Measurements from ENCODE around the gene CHMP6.

CHMP6 gene

GRCh38 chr17:80977172-80977571, 14.5 kb upstream of the CHMP6 start:
- no peak overlapping the region for H3K4me3 ChIP-seq (ENCODE audit: low read depth, low read length)
- DNase-seq (ENCODE audit: low read depth) = no peak
- no peak for TF ChIP-seq MYC (IDR thresholded peaks at IDR 0.05; ENCODE audit: low read depth, low read length)
- TF ChIP-seq POLR2A (IDR thresholded peaks at IDR 0.05; ENCODE audit: extremely low read depth, insufficient read length) = no peak
- TF ChIP-seq CTCF (IDR thresholded peaks at IDR 0.05; ENCODE audit: low read depth, low read length) = no peak
- no peak for TF ChIP-seq MAX (IDR thresholded peaks at IDR 0.05; ENCODE audit: low read depth, low read length)

DNA sequence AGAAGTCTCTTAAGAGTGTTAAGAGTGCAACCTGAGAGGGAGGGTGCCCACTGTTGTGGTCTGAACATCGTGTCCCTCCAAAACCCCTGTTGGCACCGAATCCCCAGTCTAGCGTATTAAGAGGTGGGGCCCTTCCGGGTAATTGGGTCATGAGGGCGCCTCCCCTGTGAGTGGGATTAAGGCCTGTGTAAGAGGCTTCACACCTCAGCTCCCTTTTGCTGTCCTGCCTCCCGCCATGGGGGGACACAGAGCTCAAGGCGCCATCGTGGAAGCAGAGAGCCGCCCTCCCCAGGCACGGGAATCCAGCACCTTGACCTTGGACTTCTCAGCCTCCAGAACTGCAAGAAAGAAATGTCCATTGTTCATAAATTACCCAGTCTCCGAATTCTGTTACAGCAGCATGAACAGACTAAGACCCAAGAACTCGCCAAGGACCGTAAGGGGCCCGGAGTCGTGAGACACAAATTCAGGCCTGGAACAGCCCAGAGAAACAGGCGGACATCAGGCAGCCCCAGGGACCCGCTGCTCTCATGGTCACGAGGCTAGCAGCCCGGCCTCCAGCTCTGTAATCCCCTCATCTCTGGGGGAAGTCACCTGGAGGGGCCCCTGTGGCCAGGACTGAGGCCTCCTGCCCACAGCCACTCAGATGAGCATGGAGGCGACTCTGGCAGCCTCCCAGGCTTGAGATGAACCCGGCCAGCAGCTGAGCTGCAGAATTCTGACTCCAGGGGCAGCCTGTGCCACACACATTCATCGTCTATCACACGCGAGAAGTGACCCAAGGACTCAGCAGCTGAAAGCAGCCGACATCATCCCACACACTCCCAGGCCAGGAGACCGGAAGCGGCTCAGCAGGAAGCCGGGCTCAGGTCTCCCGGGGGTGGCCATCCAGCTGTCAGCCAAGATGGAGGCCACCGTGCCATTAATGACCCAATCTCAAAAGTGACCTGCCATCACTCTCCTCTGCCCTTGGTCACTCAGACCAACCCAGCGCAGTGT, 12.8 kb upstream of the CHMP6 start:
- no peak for DNase-seq (ENCODE audit: low read depth)
- no peak overlapping the region for H3K4me3 ChIP-seq (ENCODE audit: low read depth, low read length)

GRCh38 chr17:80979547-80980378, 11.9 kb upstream of the CHMP6 start:
- no peak overlapping the region for H3K4me3 ChIP-seq (ENCODE audit: low read depth, low read length)
- TF ChIP-seq MYC (IDR thresholded peaks at IDR 0.05; ENCODE audit: low read depth, low read length) = no peak
- no peak for TF ChIP-seq CTCF (IDR thresholded peaks at IDR 0.05; ENCODE audit: low read depth, low read length)
- no peak for TF ChIP-seq POLR2A (IDR thresholded peaks at IDR 0.05; ENCODE audit: extremely low read depth, insufficient read length)
- no peak for TF ChIP-seq MAX (IDR thresholded peaks at IDR 0.05; ENCODE audit: low read depth, low read length)
- no peak for DNase-seq (ENCODE audit: low read depth)

More for the DNA sequence above, 12.8 kb upstream of the CHMP6 start:
- TF ChIP-seq POLR2A (IDR thresholded peaks at IDR 0.05; ENCODE audit: extremely low read depth, insufficient read length) = no peak
- no peak for TF ChIP-seq MYC (IDR thresholded peaks at IDR 0.05; ENCODE audit: low read depth, low read length)
- TF ChIP-seq MAX (IDR thresholded peaks at IDR 0.05; ENCODE audit: low read depth, low read length) = no peak
- TF ChIP-seq CTCF (IDR thresholded peaks at IDR 0.05; ENCODE audit: low read depth, low read length) = no peak

DNA sequence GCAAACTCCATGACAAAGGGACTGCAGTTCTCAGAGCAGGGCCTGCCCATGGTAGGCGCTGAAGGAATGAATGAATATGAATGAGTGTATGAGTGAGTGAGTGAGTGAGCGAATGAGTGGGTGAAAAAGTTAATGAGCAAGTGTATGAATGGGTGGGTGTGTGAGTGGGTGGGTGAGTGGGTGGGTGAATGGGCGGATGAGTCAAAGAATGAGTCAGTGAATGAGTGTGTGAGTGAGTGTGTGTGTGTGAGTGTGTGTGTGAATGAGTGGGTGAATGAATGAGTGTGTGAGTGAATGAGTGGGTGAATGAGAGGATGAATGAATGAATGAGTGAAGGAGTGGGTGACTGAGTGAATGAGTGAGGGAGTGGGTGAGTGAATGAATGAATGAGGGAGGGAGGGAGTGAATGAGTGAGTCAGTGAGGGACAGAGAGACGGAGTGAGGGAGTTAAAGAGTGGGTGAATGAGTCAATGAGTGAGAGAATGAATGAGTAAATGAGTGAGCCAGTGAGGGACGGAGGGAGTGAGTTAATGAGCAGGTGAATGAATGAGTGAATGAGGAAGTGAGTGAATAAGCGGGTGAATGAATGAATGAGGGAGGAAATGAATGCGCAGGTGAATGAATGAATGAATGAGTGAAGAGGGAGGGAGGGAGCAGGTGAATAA, 11.1 kb upstream of the CHMP6 start:
- no peak for TF ChIP-seq POLR2A (IDR thresholded peaks at IDR 0.05; ENCODE audit: extremely low read depth, insufficient read length)
- TF ChIP-seq MAX (IDR thresholded peaks at IDR 0.05; ENCODE audit: low read depth, low read length) = no peak
- TF ChIP-seq MYC (IDR thresholded peaks at IDR 0.05; ENCODE audit: low read depth, low read length) = no peak
- TF ChIP-seq CTCF (IDR thresholded peaks at IDR 0.05; ENCODE audit: low read depth, low read length) = no peak
- H3K4me3 ChIP-seq (ENCODE audit: low read depth, low read length) = no peak overlapping the region

More for the DNA sequence above, 11.1 kb upstream of the CHMP6 start:
- no peak for DNase-seq (ENCODE audit: low read depth)

Measured in NB4 (cell line).